Epithelial cell of proximal tubule (primary cell): Measurements from ENCODE around the gene NPR3. TPM values are rescaled to one million over a fixed set of nuclear protein-coding genes. Genes with fewer than 3 reads are reported as not detected.

Source experiments
- DNase-seq: peaks from one replicate; pipeline ENCODE4 v3.0.0-alpha.2; 2011; ENCODE audit warnings: low read depth
- H3K4me3 ChIP-seq: 2 replicates; pipeline ENCODE4 v1.5.1; 2011; ENCODE audit warnings: low read depth, mild to moderate bottlenecking, low read length
- total RNA-seq: library from RNA; depleted of rRNA; stranded (reverse); fragments of >200 nt; gene quantifications from 2 replicates; pipeline ENCODE4 v1.2.3, GENCODE V29; 2015
- TF ChIP-seq, protein P1 (sequence below): conservative IDR thresholded peaks from 2 replicates; pipeline ENCODE4 v1.5.1; 2012; ENCODE audit warnings: low read depth, mild to moderate bottlenecking, low read length

Gene NPR3
- total RNA-seq, 1 donor from 2014 or later: 0.29 TPM

DNA sequence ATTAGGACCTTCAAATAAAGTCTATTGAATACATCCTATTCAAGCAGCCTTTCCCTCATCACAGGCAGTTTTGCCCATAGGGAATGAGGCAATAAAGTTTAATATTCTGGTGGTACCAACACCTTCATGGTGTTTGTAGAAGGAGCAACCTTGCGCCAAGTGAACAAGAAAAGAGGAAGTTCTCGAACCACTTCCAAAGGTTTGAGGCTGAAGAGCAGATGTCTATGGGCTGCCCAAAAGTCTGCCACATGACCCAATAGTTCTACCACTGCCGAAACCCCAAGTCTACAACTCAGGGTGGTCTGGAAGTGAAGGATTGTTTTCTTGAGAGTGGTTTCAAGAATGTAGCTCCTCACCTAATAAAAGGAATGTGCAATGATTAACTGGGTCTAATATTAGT lies 123.1 kb downstream of the NPR3 start:
- H3K4me3 ChIP-seq: no peak overlapping the region
- TF ChIP-seq, protein P1, sequence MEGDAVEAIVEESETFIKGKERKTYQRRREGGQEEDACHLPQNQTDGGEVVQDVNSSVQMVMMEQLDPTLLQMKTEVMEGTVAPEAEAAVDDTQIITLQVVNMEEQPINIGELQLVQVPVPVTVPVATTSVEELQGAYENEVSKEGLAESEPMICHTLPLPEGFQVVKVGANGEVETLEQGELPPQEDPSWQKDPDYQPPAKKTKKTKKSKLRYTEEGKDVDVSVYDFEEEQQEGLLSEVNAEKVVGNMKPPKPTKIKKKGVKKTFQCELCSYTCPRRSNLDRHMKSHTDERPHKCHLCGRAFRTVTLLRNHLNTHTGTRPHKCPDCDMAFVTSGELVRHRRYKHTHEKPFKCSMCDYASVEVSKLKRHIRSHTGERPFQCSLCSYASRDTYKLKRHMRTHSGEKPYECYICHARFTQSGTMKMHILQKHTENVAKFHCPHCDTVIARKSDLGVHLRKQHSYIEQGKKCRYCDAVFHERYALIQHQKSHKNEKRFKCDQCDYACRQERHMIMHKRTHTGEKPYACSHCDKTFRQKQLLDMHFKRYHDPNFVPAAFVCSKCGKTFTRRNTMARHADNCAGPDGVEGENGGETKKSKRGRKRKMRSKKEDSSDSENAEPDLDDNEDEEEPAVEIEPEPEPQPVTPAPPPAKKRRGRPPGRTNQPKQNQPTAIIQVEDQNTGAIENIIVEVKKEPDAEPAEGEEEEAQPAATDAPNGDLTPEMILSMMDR: no peak
- DNase-seq: no peak

DNA sequence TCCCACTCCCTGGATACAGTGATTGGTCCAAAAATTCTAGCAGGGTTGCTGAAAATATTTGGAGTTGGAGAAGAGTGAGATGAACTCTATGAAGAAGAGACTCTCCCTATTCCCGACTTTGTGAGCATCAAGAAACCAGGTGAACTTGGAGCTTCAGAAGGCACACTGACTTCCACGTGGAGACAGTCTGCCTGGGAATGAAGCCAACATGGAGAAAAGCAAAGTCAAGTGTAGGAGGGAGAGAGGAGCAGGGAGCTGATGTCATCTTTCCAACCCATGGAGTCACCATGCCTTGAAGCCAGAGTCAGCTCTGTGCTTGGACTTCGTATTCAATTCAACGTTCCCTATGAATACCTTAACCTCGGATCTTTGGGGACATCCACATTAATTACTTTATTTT lies 125.1 kb downstream of the NPR3 start:
- DNase-seq: no peak
- TF ChIP-seq, protein P1: no peak
- H3K4me3 ChIP-seq: no peak overlapping the region

DNA sequence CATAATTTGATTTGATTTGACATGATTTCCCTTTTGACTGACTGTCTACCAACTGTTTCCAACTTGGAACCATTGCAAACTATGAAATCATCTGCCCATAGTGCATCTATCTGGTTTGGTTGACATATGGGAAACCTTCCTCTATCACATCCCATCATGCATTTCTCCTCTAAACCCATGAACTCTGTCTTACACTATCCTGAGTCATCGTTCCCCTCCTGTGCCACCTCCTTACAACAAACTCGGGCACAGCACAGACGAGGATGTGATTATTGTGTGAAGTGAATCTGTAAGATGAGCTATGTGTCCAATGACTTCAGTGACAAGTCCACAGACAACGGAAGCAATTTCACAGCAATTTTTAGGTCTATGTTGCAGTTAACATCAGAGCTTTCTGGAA lies 126.1 kb downstream of the NPR3 start:
- no peak for DNase-seq
- TF ChIP-seq, protein P1: no peak
- no peak overlapping the region for H3K4me3 ChIP-seq

DNA sequence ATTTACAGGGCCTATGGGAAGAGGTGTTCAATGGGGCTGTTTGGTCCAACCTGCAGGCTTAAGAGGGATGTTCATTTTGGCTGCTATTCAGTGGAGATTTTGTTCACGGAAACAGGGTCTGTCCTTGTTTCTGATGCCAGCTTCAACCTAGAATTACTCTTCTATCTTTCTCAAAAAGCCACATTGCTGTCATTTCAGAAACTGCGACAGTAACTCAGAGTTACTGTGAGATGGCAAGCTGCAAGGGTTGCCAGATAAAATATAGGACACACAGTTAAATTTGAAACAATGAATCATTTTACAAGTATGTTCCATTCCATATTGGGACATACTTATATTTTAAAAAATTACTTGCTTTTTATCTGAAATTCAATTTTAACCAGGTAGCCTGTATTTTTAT lies 128.0 kb downstream of the NPR3 start:
- TF ChIP-seq, protein P1: no peak
- no peak for DNase-seq
- H3K4me3 ChIP-seq: no peak overlapping the region

DNA sequence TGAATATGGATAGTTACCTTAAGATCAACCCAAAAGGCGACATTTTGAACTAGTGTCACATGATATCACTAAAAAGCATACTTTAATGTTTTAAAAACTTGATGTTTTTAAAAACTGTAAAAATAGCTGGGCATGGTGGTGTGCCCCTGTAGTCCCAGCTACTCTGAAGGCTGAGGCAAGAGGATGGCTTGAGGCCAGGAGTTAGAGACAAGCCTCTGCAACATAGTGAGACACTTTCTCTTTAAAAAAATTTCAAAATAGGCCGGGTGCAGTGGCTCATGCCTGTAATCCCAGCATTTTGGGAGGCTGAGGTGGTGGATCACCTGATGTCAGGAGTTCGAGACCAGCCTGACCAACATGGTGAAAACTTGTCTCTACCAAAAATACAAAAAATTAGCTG lies 129.5 kb downstream of the NPR3 start:
- no peak overlapping the region for H3K4me3 ChIP-seq
- TF ChIP-seq, protein P1: no peak
- DNase-seq: no peak

Other genes with a start within 250 kb of the NPR3 start
- gene SUB1, start 125.8 kb upstream of the NPR3 start, total RNA-seq: 203 and 418 TPM in 2 replicates